SU-DHL-6 (cell line): ENCODE results near the gene FBXO31.

Experiments used
- EZH2phosphoT487 ChIP-seq: fragments of 200-600 bp; sonication (generic), shearing (Covaris generic); conservative IDR thresholded peaks from 2 replicates; pipeline ENCODE4 v1.6.1; 2018; ENCODE audit warnings: mild to moderate bottlenecking, antibody characterized with exemption, low read length, moderate library complexity, mixed read lengths
- TF ChIP-seq, protein P1 (sequence below): fragments of 200-600 bp; sonication (generic); IDR thresholded peaks from one replicate; pipeline ENCODE4 v1.5.1; 2017; ENCODE audit warnings: antibody characterized with exemption, mild to moderate bottlenecking, low read length, moderate library complexity; ENCODE audit not compliant: insufficient read depth, poor library complexity, severe bottlenecking

DNA sequence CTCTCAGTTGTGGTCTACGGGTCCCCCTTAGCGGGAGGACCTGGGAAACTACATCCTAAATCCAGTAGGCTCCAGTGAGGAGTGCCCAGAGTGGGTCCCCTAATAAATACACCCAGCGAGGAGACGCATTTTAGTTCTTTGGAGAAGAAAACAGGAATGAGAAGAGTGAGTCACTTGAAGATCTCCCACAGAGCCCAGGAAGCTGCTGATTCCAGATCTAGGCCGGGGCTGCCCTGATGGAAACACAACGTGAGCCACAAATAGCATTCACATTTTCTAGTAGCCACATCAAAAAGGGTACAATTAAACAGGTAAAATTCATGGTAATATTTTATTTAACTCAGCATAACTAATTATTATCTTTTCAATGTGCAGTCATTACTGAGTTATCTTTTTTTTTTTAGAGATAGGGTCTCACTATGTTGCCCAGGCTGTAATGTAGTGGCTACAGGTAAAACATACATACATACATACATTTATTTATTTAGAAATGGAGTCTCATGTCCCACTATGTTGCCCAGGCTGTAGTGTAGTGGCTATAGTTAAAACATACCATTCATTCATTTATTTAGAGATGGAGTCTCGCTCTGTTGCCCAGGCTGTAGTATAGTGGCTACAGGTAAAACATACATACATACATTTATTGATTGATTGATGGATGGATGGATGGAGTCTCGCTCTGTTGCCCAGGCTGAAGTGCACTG is 21.5 kb downstream of the FBXO31 start:
- TF ChIP-seq, protein P1, sequence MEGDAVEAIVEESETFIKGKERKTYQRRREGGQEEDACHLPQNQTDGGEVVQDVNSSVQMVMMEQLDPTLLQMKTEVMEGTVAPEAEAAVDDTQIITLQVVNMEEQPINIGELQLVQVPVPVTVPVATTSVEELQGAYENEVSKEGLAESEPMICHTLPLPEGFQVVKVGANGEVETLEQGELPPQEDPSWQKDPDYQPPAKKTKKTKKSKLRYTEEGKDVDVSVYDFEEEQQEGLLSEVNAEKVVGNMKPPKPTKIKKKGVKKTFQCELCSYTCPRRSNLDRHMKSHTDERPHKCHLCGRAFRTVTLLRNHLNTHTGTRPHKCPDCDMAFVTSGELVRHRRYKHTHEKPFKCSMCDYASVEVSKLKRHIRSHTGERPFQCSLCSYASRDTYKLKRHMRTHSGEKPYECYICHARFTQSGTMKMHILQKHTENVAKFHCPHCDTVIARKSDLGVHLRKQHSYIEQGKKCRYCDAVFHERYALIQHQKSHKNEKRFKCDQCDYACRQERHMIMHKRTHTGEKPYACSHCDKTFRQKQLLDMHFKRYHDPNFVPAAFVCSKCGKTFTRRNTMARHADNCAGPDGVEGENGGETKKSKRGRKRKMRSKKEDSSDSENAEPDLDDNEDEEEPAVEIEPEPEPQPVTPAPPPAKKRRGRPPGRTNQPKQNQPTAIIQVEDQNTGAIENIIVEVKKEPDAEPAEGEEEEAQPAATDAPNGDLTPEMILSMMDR = no peak
- no peak for TF ChIP-seq EZH2phosphoT487
